GM03348 (cell line): Measurements from ENCODE around the gene TNIK.
A peak's percentile ranks its signal among the peaks of the same experiment; 100 is the strongest.
"Not testable (repeated sequence)": the region's sequence is repeated elsewhere in the genome, so short reads cannot be mapped to it uniquely, and the experiment has no call there.

Experiments used
- DNase-seq: peaks from one replicate; pipeline ENCODE4 v3.0.0; 2012; ENCODE audit warnings: low spot score

Gene TNIK

GRCh38 chr3:171384101-171384891, 75.9 kb downstream of the TNIK start:
- no peak for DNase-seq

DNA sequence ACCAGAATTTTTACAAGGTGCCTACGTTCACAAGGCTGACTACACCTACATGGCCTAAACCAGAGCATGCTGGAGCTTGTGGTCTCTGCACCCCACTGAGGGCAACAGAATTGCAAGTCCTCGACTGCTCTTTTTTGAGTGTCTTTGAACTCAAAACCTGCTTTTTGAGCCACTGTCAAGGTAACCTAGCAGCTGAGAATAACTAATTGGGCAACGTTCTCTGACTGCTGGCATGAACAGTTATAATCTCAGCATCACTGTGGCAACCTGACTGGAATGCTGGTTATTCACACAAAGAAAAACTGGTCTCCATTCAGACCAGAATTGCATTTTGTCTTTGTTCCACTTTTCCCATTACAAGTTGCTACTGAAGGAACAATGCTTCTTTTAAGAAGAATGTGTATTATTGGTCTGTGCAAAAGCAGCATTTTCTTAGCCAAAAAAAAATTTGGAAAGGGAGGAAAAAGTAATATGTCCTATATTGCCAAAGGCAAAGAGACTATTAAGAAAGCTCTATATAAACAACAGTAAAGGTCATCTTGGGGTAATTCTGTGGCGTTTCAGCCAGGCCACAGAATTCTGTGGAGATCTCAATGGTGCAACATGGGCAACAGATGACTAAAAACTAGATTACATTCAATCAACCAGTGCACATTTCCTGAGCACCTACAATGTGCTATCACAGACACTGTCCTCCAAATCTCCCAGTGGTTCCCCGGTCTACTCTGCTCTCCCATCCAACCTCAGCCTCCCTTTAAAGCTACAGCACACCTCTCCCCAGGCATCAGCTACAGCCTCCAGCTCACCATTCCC, 76.8 kb downstream of the TNIK start:
- peak; percentile 7 for DNase-seq

DNA sequence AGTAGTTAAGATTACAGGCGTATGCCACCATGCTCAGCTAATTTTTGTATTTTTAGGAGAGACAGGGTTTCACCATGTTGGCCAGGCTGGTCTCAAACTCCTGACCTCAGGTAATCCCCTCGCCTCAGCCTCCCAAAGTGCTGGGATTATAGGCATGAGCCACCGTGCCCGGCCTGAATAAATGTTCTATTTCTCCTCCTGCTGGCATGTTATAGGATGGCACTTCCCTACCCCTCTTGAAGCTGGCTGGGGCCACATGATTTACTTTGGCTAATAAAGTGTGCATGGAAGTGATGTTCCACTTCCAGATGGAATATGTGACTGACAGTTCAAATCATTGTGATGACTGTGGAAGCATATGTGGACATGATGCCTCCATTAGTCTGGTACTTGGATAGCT, 77.9 kb downstream of the TNIK start:
- not testable (repeated sequence) for DNase-seq

DNA sequence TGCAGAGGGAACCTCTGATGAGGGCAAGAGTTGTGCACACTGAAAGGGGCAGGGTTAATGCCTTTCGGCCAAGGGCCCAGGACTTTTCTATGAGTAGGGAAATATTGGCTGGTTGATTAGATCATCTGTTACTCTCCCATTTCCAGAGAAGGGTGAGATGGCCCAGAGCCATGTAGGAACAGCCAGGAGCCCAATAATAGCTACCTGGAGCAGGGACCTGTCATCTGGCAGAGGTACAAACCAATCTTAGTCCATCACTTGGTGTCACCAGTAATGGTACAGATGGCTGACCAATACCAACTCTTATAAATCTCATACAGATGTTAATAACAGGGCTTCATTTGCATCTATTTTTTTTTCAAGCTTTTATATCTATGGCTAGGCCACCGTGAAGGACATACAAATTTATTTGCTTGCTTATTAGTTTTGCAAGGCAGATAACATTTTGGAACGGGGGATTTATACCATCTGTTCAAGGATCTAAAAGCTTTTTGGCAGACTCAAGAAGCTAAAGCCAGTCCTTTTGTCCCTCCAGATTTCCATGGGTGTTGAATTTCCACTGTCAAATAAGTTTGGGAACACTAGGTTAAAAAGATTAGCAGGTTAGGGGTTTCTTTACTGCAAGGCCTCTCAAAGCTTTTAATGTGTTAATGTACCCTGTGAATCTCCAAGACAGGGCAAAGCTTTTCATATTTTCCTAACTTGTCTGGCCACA, 79.3 kb downstream of the TNIK start:
- DNase-seq = no peak

GRCh38 chr3:171379961-171380483, 80.2 kb downstream of the TNIK start:
- DNase-seq = no peak

DNA sequence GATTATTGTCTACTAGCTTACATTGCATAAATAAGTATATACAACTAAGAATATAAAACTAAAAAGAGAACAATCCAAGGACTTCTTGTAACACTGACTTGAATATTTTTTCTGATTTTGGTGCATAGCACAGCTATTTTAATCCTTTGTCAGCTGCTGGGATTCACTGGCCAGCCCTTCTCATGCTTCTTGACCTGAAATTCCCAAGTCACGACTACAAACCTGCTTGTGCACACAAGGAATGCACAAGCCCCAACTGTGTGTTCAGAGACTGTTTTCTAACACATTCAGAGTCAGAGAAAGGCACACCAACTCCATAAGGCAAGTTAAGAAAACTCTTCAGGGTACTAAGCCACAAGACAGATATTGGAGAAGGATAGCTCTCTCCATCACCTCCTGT, 80.9 kb downstream of the TNIK start:
- DNase-seq = peak; percentile 20

- no peak for DNase-seq
Measured at GRCh38 chr3:171378586-171378985, 81.6 kb downstream of the TNIK start.

GRCh38 chr3:171377859-171378258, 82.3 kb downstream of the TNIK start:
- DNase-seq = no peak

DNA sequence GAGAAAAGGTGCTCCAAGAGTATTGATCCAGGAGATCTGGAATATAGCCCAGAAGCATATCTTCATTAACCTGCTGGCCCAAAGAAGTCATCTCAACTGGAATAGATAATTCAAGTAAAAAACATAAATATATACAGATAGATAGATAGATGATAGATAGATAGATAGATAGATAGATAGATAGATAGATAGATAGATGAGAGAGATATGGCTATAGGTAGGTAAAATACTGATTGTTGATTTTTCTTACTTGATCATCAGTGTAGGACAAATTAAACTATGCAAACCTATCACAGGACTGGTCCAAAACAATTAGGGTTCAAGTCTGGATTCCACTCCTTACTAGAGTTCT, 83.6 kb downstream of the TNIK start:
- DNase-seq = no peak

- DNase-seq = peak; percentile 5
Measured at GRCh38 chr3:171375666-171376595, 84.3 kb downstream of the TNIK start.

DNA sequence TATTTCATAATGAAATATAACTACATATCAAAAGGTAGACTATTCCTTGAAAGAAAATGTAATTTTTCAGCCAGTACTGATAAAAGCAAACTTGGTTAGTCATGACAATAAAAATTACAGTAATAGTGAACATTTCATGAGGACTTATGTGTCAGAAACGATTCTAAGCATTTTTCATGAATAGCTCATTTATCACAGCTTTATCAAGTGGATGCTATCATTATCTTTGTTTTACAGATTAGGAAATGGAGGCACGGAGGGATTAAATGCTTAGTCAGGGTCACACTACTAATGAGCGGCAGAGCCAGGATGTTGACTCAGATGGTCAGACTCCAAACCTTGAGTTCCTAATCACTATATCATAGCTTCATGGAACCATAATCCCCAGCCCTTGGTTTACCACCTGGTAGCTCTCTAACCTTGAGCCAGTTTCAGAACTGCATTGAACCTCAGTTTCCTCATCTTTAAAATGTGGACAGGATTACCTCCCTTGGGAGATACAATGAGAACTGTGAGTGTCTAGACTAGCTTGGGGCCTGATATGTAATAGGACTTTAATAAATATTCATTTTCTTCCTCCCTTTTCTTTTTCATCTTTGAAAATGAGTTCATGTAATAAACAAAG, 85.4 kb downstream of the TNIK start:
- DNase-seq = peak; percentile 44

DNA sequence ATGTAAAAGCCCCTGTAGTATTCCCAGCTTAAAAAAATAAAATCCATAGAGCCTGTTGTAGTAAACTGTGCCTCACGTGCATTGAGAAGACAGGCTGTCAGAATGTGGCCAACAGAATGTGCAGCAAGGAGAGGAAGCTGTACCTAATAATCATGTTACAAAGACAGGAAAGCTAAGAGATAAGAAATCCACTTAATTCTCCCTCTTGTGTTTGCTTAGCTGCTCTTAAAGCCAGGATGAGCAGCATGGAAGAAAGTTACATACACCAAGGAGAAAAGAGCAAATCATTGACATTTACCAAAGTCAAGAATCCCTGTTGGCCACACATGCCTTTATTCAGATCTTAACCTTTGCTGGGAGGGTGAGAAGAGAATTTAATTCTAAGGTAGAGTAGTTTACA, 85.9 kb downstream of the TNIK start:
- DNase-seq = no peak

DNA sequence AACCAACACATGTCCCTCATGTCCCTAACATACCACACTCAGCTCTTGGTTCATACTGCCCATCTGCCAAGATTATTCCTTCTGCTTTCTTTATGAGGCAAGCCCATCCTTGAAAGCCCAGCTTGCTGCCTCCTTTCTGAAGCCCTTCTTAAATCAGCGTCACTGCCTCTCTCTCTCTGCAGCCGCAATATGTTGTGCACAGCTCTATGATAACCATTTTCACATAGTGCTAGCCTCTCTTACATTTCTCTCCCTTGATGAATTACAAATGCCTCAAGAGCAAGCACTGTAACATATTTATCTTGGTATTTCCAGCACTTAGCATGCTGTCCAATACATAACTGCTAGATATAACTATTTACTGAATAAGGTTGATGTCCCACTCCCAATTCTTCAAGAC, 86.5 kb downstream of the TNIK start:
- DNase-seq = no peak

DNA sequence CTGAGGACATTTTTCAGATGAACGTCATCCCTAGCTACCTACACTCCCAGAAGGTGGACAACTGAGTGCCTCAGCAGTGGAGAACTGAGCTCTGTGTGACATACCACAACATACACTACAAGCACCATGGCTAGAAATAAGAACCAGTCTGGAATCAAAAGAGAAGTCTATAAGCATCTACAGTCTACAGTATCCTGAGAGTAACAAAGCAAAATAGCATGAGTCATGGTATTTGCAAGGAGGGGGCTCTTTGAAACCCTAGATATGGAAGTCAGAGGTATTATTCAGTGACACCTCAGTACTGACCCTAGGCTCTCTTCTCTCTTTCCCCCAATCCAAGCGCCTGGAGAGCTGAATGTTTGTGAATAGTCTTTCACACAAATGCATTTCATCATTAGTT, 87.5 kb downstream of the TNIK start:
- DNase-seq = no peak

DNA sequence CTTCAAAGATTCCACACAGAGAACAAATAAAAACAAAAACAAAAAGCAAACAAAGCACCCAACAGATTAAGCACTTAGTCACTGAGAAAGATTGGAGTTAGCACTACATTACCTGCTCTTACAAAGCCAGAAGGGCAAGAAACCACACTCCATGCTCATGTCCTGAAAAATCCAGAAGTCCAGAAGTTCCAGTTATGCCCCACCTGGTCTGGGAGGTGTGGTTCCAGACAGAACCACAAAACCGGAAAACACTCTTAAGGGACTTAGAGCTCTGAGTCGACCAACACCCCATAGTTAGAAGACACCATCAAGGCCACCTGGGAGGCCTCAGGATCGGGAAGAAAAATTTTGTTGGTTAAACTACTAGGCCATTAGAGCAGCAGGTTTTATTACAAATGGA, 88.9 kb downstream of the TNIK start:
- no peak for DNase-seq

GRCh38 chr3:171369156-171369555, 91.0 kb downstream of the TNIK start:
- DNase-seq = no peak

GRCh38 chr3:171366738-171367137, 93.5 kb downstream of the TNIK start:
- DNase-seq = not testable (repeated sequence)

- DNase-seq = no peak
Measured at GRCh38 chr3:171366043-171366442, 94.2 kb downstream of the TNIK start.

- DNase-seq = no peak
Measured at GRCh38 chr3:171365489-171365888, 94.7 kb downstream of the TNIK start.

- no peak for DNase-seq
Measured at GRCh38 chr3:171364500-171364899, 95.7 kb downstream of the TNIK start.

DNA sequence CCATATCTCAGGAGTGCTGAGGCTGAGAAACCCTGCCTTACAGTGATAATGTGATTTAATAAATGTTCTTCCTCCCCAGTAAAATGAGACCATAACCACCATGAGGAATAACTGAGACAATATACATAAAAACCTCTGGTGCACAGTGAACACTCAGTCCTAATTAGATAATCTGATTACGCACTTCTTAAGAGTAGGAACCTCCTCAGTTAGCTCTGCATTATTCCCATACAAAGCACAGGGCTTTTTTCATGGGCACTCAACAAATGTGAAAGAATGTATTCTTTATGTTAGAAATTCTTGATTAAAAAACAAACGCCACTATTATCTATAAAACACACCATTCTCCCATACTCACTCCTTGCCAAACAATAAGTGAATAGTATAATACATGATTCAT, 97.0 kb downstream of the TNIK start:
- no peak for DNase-seq
